Mesenchymal stem cell (in vitro differentiated cells and primary cell): ENCODE measurements around the gene UGGT2.

Source experiments
- DNase-seq: peaks from one replicate; pipeline ENCODE4 v3.0.0-alpha.2; 2013
- H2AFZ ChIP-seq: one replicate; pipeline ENCODE4 v1.6.1; 2013; ENCODE audit warnings: low read depth, mild to moderate bottlenecking, control low read depth, inconsistent platforms, low read length, moderate library complexity
- H2AK5ac ChIP-seq: 2 replicates; pipeline ENCODE4 v1.6.1; 2013; ENCODE audit warnings: low read length, moderate library complexity, mild to moderate bottlenecking, inconsistent platforms; ENCODE audit not compliant: severe bottlenecking
- H2BK120ac ChIP-seq: one replicate; pipeline ENCODE4 v1.6.1; 2013; ENCODE audit warnings: low read depth, mild to moderate bottlenecking, inconsistent platforms, low read length, moderate library complexity
- H2BK12ac ChIP-seq, 2 experiments: one replicate each; pipeline ENCODE4 v1.6.1; 2013; ENCODE audit warnings: inconsistent platforms in 2 of 2, low read length in 2 of 2, mild to moderate bottlenecking in 2 of 2, moderate library complexity in 2 of 2, control low read depth in 1 of 2
- H2BK15ac ChIP-seq: one replicate; pipeline ENCODE4 v1.6.1; 2013; ENCODE audit warnings: mild to moderate bottlenecking, low read depth, inconsistent platforms; ENCODE audit not compliant: poor library complexity, severe bottlenecking
- H2BK5ac ChIP-seq: 2 replicates; pipeline ENCODE4 v1.6.1; 2013; ENCODE audit warnings: low read depth, mild to moderate bottlenecking, low read length, control low read depth, inconsistent platforms; ENCODE audit not compliant: poor library complexity, severe bottlenecking
- H3K14ac ChIP-seq, 2 experiments: one replicate each; pipeline ENCODE4 v1.6.1; 2013; ENCODE audit warnings: inconsistent platforms in 2 of 2, low read length in 2 of 2, control low read depth in 1 of 2, mild to moderate bottlenecking in 1 of 2, moderate library complexity in 1 of 2
- H3K18ac ChIP-seq, 2 experiments: one replicate each; pipeline ENCODE4 v1.6.1; 2013; ENCODE audit warnings: inconsistent platforms in 2 of 2, low read length in 2 of 2, control low read depth in 1 of 2, low read depth in 1 of 2, mild to moderate bottlenecking in 1 of 2
- H3K23ac ChIP-seq, 2 experiments: one replicate each; pipeline ENCODE4 v1.6.1; 2013; ENCODE audit warnings: inconsistent platforms in 2 of 2, low read length in 2 of 2, mild to moderate bottlenecking in 2 of 2, moderate library complexity in 2 of 2, control low read depth in 1 of 2
- H3K27ac ChIP-seq: 2 replicates; pipeline ENCODE4 v1.5.1; 2013; ENCODE audit warnings: mild to moderate bottlenecking, moderate library complexity, low read length, control low read depth, inconsistent platforms; ENCODE audit not compliant: poor library complexity, severe bottlenecking
- H3K27me3 ChIP-seq, 2 experiments: 2 replicates each; pipeline versions ENCODE4 v1.6.1 to v1.7.0; 2013; ENCODE audit warnings: low read length in 2 of 2, mild to moderate bottlenecking in 2 of 2, moderate library complexity in 2 of 2, control low read depth in 1 of 2, inconsistent platforms in 1 of 2; ENCODE audit not compliant: control insufficient read depth in 1 of 2, insufficient read depth in 1 of 2
- H3K36me3 ChIP-seq, 2 experiments: 2 replicates each; pipeline versions ENCODE4 v1.6.1 to v1.7.0; 2013; ENCODE audit warnings: low read length in 2 of 2, control low read depth in 1 of 2, inconsistent platforms in 1 of 2, low read depth in 1 of 2, mild to moderate bottlenecking in 1 of 2; ENCODE audit not compliant: insufficient read depth in 2 of 2, control insufficient read depth in 1 of 2
- H3K4ac ChIP-seq, 2 experiments: one replicate each; pipeline ENCODE4 v1.6.1; 2013; ENCODE audit warnings: inconsistent platforms in 2 of 2, low read length in 2 of 2, mild to moderate bottlenecking in 2 of 2, moderate library complexity in 2 of 2, control low read depth in 1 of 2, low read depth in 1 of 2
- H3K4me1 ChIP-seq: 2 replicates; pipeline ENCODE4 v1.6.1; 2013; ENCODE audit warnings: low read depth, low read length, control low read depth; ENCODE audit not compliant: control insufficient read depth, insufficient read depth
- H3K4me2 ChIP-seq: 2 replicates; pipeline ENCODE4 v1.6.1; 2013; ENCODE audit warnings: low read length, mild to moderate bottlenecking, inconsistent platforms; ENCODE audit not compliant: poor library complexity, severe bottlenecking
- H3K4me3 ChIP-seq, 2 experiments: 2 replicates each; pipeline versions ENCODE4 v1.5.1 to v1.7.0; 2013; ENCODE audit warnings: low read length in 2 of 2, mild to moderate bottlenecking in 2 of 2, control low read depth in 1 of 2, low read depth in 1 of 2; ENCODE audit not compliant: insufficient read depth in 1 of 2
- H3K79me1 ChIP-seq: replicated peaks from 2 replicates; pipeline ENCODE4 v1.6.1; 2013; ENCODE audit warnings: mild to moderate bottlenecking, control low read depth, low read length, inconsistent platforms; ENCODE audit not compliant: poor library complexity, severe bottlenecking
- H3K9ac ChIP-seq: 2 replicates; pipeline ENCODE4 v1.7.0; 2013; ENCODE audit warnings: mild to moderate bottlenecking, low read length, moderate library complexity
- H3K9me3 ChIP-seq: 2 replicates; pipeline ENCODE4 v1.7.0; 2013; ENCODE audit warnings: mild to moderate bottlenecking, low read length; ENCODE audit not compliant: control insufficient read depth
- H4K8ac ChIP-seq: one replicate; pipeline ENCODE4 v1.6.1; 2013; ENCODE audit warnings: inconsistent platforms, mild to moderate bottlenecking, low read length, moderate library complexity
- H4K91ac ChIP-seq: one replicate; pipeline ENCODE4 v1.6.1; 2013; ENCODE audit warnings: mild to moderate bottlenecking, low read length, inconsistent platforms
- WGBS: methylation state at CpG from one replicate; pipeline ENCODE4 v1.1.7; 2013; ENCODE audit warnings: mixed read lengths; 5-methylcytosine and 5-hydroxymethylcytosine counted together

Gene UGGT2

DNA sequence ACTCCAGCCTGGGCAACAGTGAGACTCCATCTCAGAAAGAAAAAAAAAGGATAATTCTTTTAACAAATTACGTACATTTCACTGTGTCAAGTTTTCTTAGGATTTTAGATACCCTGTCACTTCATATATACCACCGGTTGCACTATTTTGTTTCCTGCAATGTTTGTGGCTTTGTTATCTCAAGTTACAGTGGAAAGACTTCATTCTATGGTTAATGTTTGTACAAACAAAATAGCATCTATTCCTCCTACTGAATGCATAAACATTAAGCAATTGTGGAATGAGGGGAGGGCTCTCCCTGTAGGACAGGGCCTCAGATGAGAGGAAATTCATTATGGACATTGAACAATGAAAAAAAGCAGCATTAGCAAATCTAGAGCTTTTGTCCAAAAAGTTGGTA lies 256.2 kb downstream of the UGGT2 start:
- H3K4me1 ChIP-seq = no peaks in the 10 kb centered on the region
- no CpG with 5 or more reads among the region's 2 CpGs for WGBS

DNA sequence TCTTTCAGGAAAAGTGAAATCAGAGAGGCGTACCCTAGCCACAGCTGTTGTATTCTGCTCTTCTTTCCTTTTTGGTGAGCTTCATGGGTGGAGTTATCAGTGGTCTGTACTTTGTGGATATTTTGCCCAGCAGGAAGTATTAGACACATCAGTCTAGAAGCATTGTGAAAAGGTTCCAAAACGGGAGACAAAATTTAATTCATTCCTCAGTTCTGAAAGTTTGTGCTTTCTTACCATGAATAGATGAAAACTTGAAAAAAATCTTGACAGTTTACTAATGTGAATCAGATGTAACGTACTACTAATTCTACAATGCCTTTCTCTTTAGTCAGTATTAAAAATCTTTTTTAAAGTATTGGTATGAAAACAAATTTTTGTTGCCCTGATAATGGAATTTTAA lies 259.4 kb downstream of the UGGT2 start:
- Histone ChIP-seq H3K4ac (no peak overlapping the region), H2BK120ac (no peak overlapping the region), H3K4me3 (no peak overlapping the region), H3K23ac (no peak overlapping the region), H3K4me2 (no peak overlapping the region), H4K8ac (no peak overlapping the region), H2BK5ac (no peak overlapping the region), H3K79me1 (peaks cover 10% of the 10 kb centered on the region), H3K18ac (no peak overlapping the region), H3K9ac (no peak overlapping the region), H3K27ac (no peak overlapping the region), H3K14ac (no peak overlapping the region), H2BK12ac (no peak overlapping the region), H3K27me3 (no peaks in the 10 kb centered on the region), H4K91ac (no peak overlapping the region), H2AK5ac (no peak overlapping the region), H3K36me3 (peaks cover 11 to 67% of the 10 kb centered on the region in 2 experiments), H3K4me1 (no peaks in the 10 kb centered on the region), H2AFZ (no peak overlapping the region), H2BK15ac (no peak overlapping the region), H3K9me3 (no peaks in the 10 kb centered on the region)
- 96% methylated on average over 1 of the region's 3 CpGs for WGBS
- no peak for DNase-seq

More for the DNA sequence above, 256.2 kb downstream of the UGGT2 start:
- Histone ChIP-seq H2BK120ac (no peak overlapping the region), H2BK12ac (no peak overlapping the region), H3K4ac (no peak overlapping the region), H3K9me3 (no peaks in the 10 kb centered on the region), H3K27ac (no peak overlapping the region), H2BK5ac (no peak overlapping the region), H3K23ac (no peak overlapping the region), H4K8ac (no peak overlapping the region), H2BK15ac (no peak overlapping the region), H3K27me3 (no peaks in the 10 kb centered on the region), H3K36me3 (peaks cover 6 to 52% of the 10 kb centered on the region in 2 experiments), H3K18ac (no peak overlapping the region), H3K9ac (no peak overlapping the region), H4K91ac (no peak overlapping the region), H3K79me1 (peaks cover 4% of the 10 kb centered on the region), H2AFZ (no peak overlapping the region), H2AK5ac (no peak overlapping the region), H3K4me3 (no peak overlapping the region), H3K4me2 (no peak overlapping the region), H3K14ac (no peak overlapping the region)
- DNase-seq = peak; percentile 63

DNA sequence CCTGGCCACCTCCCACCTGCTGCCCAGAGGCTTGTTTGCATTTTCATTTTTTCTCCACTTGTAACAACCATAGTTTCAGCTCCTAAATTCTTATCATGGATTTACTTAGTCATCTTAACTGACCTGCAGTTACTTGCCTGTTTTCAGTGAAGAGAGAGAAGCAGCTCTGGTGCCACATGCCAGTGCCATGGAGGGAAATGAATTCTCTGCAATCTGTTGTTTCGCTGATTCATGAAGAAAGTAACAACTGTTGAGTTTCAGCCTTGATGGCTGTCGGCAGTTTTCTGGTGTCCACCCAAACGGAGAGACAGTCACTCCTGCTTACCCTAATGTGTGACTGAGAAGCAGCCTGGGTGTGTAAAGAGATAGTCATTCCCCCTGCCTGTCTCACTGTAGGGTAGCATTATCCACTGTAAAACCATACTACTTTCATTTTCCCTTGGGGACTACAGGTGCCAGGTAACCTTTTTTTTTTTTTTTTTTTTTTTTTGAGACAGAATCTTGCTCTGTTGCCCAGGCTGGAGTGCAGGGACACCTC lies 260.1 kb downstream of the UGGT2 start:
- peaks cover 11 to 70% of the 10 kb centered on the region in 2 experiments for H3K36me3 ChIP-seq
- no peak overlapping the region for H3K4me2 ChIP-seq
- no peak overlapping the region for H3K4me3 ChIP-seq
- no peak overlapping the region for H3K9ac ChIP-seq
- H2BK120ac ChIP-seq = no peak overlapping the region
- peaks cover 10% of the 10 kb centered on the region for H3K79me1 ChIP-seq
- no peak overlapping the region for H3K4ac ChIP-seq
- no peak overlapping the region for H3K14ac ChIP-seq
- no peaks in the 10 kb centered on the region for H3K9me3 ChIP-seq
- H2BK12ac ChIP-seq = no peak overlapping the region
- no peak overlapping the region for H3K23ac ChIP-seq
- H3K27ac ChIP-seq = no peak overlapping the region
- WGBS = 93% methylated on average over 3 of the region's 3 CpGs
- no peaks in the 10 kb centered on the region for H3K4me1 ChIP-seq
- no peak for DNase-seq
- no peak overlapping the region for H2BK15ac ChIP-seq
- H2AK5ac ChIP-seq = no peak overlapping the region
- no peak overlapping the region for H2AFZ ChIP-seq
- no peak overlapping the region for H3K18ac ChIP-seq
- no peak overlapping the region for H2BK5ac ChIP-seq
- no peak overlapping the region for H4K91ac ChIP-seq
- no peaks in the 10 kb centered on the region for H3K27me3 ChIP-seq
- H4K8ac ChIP-seq = no peak overlapping the region

DNA sequence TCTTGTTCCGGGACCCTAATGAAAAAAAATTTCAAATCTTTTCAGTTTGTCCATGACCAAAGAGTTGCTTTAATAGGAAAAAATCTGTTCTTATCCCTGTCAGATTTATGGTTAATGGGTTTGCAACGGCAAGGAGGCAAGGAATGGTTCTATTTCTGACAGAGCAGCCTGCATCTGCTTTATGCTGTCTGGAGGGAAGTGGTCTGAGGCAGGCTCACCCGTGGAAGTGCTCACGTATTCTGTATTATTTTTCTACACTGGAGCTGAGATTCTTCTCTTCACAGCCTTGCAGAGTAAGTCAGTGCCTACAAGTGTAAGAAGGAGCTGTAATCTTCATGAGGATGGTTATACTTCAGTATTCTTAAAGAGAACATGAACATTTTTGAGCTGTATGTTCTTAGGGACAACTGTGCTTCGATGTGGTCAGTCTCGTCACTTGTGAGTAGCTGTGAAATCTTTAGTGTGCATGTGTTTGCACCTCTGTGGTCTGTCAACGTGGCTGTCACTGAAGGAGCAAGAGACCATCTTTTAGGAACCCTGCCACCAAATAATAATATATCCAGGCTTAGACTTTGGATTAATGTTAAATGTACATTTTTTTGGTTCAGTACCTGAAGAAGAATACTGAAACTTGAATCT lies 262.0 kb downstream of the UGGT2 start:
- Histone ChIP-seq H3K27me3 (no peaks in the 10 kb centered on the region), H3K4me1 (no peaks in the 10 kb centered on the region), H4K8ac (no peak overlapping the region), H4K91ac (no peak overlapping the region), H3K23ac (no peak overlapping the region), H3K36me3 (peaks cover 11 to 77% of the 10 kb centered on the region in 2 experiments), H3K18ac (no peak overlapping the region), H2AFZ (no peak overlapping the region), H3K14ac (no peak overlapping the region), H3K4me2 (no peak overlapping the region), H3K9me3 (no peaks in the 10 kb centered on the region), H2BK120ac (no peak overlapping the region), H3K79me1 (peaks cover 10% of the 10 kb centered on the region), H3K4ac (no peak overlapping the region), H3K27ac (no peak overlapping the region), H3K4me3 (no peak overlapping the region), H2BK12ac (no peak overlapping the region), H2BK15ac (no peak overlapping the region), H3K9ac (no peak overlapping the region), H2AK5ac (no peak overlapping the region), H2BK5ac (no peak overlapping the region)
- WGBS = 86% methylated on average over 5 of the region's 7 CpGs
- no peak for DNase-seq
